ENCODE results near the gene AAK1.

The AAK1 gene

DNA sequence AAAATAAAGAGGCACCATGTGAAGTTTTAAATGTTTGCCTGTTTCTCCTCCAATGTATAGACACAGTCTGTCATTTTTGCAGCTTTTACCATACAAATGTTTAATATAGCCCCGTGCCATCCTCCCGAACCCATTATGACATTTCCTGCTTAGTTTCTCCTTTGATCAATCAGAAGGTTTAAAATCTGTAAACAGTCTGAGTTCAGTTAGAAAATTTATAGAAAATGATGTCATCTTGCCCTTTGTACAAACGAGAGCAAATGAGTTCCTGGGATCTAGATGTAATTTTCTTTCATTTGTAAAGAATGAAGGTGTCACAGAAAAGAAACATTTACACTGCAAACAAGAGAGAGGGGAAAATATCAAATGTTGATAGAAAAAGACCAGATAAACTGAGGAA is 143.6 kb downstream of the AAK1 start:
- TF ChIP-seq, protein P1, sequence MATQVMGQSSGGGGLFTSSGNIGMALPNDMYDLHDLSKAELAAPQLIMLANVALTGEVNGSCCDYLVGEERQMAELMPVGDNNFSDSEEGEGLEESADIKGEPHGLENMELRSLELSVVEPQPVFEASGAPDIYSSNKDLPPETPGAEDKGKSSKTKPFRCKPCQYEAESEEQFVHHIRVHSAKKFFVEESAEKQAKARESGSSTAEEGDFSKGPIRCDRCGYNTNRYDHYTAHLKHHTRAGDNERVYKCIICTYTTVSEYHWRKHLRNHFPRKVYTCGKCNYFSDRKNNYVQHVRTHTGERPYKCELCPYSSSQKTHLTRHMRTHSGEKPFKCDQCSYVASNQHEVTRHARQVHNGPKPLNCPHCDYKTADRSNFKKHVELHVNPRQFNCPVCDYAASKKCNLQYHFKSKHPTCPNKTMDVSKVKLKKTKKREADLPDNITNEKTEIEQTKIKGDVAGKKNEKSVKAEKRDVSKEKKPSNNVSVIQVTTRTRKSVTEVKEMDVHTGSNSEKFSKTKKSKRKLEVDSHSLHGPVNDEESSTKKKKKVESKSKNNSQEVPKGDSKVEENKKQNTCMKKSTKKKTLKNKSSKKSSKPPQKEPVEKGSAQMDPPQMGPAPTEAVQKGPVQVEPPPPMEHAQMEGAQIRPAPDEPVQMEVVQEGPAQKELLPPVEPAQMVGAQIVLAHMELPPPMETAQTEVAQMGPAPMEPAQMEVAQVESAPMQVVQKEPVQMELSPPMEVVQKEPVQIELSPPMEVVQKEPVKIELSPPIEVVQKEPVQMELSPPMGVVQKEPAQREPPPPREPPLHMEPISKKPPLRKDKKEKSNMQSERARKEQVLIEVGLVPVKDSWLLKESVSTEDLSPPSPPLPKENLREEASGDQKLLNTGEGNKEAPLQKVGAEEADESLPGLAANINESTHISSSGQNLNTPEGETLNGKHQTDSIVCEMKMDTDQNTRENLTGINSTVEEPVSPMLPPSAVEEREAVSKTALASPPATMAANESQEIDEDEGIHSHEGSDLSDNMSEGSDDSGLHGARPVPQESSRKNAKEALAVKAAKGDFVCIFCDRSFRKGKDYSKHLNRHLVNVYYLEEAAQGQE (IDR thresholded peaks at IDR 0.05; ENCODE audit: low read depth): no peak
- TF ChIP-seq CEBPB (IDR thresholded peaks at IDR 0.05): no peak
- no peak for TF ChIP-seq YY1 (IDR thresholded peaks at IDR 0.05; ENCODE audit: low read depth)
- TF ChIP-seq EP300 (IDR thresholded peaks at IDR 0.05; ENCODE audit: borderline replicate concordance): no peak
- no peak for TF ChIP-seq ZBTB7A (IDR thresholded peaks at IDR 0.05; ENCODE audit: low read depth)
- no peak for TF ChIP-seq NFIC (IDR thresholded peaks at IDR 0.05)
- TF ChIP-seq TEAD4 (IDR thresholded peaks at IDR 0.05): no peak
- TF ChIP-seq RAD21 (IDR thresholded peaks at IDR 0.05; ENCODE audit: low read depth): no peak
- no peak for TF ChIP-seq FOXM1 (IDR thresholded peaks at IDR 0.05; ENCODE audit: borderline replicate concordance, low read depth)
- TF ChIP-seq EGR1 (IDR thresholded peaks at IDR 0.05): no peak
- TF ChIP-seq, protein P2, sequence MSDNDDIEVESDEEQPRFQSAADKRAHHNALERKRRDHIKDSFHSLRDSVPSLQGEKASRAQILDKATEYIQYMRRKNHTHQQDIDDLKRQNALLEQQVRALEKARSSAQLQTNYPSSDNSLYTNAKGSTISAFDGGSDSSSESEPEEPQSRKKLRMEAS (IDR thresholded peaks at IDR 0.05): no peak
- TF ChIP-seq, protein P3, sequence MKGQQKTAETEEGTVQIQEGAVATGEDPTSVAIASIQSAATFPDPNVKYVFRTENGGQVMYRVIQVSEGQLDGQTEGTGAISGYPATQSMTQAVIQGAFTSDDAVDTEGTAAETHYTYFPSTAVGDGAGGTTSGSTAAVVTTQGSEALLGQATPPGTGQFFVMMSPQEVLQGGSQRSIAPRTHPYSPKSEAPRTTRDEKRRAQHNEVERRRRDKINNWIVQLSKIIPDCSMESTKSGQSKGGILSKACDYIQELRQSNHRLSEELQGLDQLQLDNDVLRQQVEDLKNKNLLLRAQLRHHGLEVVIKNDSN (IDR thresholded peaks at IDR 0.05): no peak
- no peak for TF ChIP-seq TCF12 (IDR thresholded peaks at IDR 0.05; ENCODE audit: low read depth)

- TF ChIP-seq CREB1 (IDR thresholded peaks at IDR 0.05; ENCODE audit: low read depth): no peak
- no peak for TF ChIP-seq NFIC (IDR thresholded peaks at IDR 0.05)
- TF ChIP-seq TCF12 (IDR thresholded peaks at IDR 0.05; ENCODE audit: low read depth): no peak
- TF ChIP-seq TAF1 (IDR thresholded peaks at IDR 0.05; ENCODE audit: low read depth): no peak
- TF ChIP-seq CEBPB (IDR thresholded peaks at IDR 0.05): no peak
- TF ChIP-seq TEAD4 (IDR thresholded peaks at IDR 0.05): no peak
- TF ChIP-seq, protein P3 (IDR thresholded peaks at IDR 0.05): no peak
- TF ChIP-seq ZBTB7A (IDR thresholded peaks at IDR 0.05; ENCODE audit: low read depth): no peak
- TF ChIP-seq, protein P1 (IDR thresholded peaks at IDR 0.05; ENCODE audit: low read depth): no peak
- no peak for TF ChIP-seq EGR1 (IDR thresholded peaks at IDR 0.05)
- TF ChIP-seq EP300 (IDR thresholded peaks at IDR 0.05; ENCODE audit: borderline replicate concordance): no peak
- no peak for TF ChIP-seq FOXM1 (IDR thresholded peaks at IDR 0.05; ENCODE audit: borderline replicate concordance, low read depth)
- TF ChIP-seq, protein P2 (IDR thresholded peaks at IDR 0.05): no peak
- no peak for TF ChIP-seq RAD21 (IDR thresholded peaks at IDR 0.05; ENCODE audit: low read depth)
- TF ChIP-seq YY1 (IDR thresholded peaks at IDR 0.05; ENCODE audit: low read depth): no peak
Measured at GRCh38 chr2:69499242-69499641, 144.3 kb downstream of the AAK1 start.

DNA sequence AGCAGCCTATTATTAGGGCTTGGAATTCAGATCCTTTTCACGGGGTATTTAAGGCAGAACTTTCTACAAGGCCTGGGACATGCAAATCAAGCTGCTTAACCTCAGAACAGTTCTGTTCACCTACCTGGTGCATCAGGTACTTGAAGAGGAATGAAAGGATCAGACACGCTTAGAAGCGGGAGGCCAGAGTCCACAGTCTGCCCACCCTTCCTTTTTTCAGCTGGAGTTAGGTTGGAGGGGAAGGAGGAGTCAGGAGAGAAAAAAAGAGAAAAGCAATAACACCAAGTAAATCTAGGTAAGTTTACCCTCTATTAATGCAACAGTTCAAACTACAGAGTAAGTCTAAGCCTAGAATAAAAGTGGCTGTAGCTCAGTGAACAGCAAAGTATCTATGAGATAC is 147.7 kb downstream of the AAK1 start:
- TF ChIP-seq, protein P3 (IDR thresholded peaks at IDR 0.05): no peak
- no peak for TF ChIP-seq TCF12 (IDR thresholded peaks at IDR 0.05; ENCODE audit: low read depth)
- TF ChIP-seq CREB1 (IDR thresholded peaks at IDR 0.05; ENCODE audit: low read depth): no peak
- TF ChIP-seq, protein P1 (IDR thresholded peaks at IDR 0.05; ENCODE audit: low read depth): no peak
- no peak for TF ChIP-seq EGR1 (IDR thresholded peaks at IDR 0.05)
- TF ChIP-seq TEAD4 (IDR thresholded peaks at IDR 0.05): no peak
- TF ChIP-seq ZBTB7A (IDR thresholded peaks at IDR 0.05; ENCODE audit: low read depth): no peak
- no peak for TF ChIP-seq FOXM1 (IDR thresholded peaks at IDR 0.05; ENCODE audit: borderline replicate concordance, low read depth)
- no peak for TF ChIP-seq YY1 (IDR thresholded peaks at IDR 0.05; ENCODE audit: low read depth)
- no peak for TF ChIP-seq NFIC (IDR thresholded peaks at IDR 0.05)
- TF ChIP-seq TAF1 (IDR thresholded peaks at IDR 0.05; ENCODE audit: low read depth): no peak
- no peak for TF ChIP-seq RAD21 (IDR thresholded peaks at IDR 0.05; ENCODE audit: low read depth)
- no peak for TF ChIP-seq CEBPB (IDR thresholded peaks at IDR 0.05)

GRCh38 chr2:69495008-69495407 is 148.5 kb downstream of the AAK1 start:
- no peak for TF ChIP-seq TAF1 (IDR thresholded peaks at IDR 0.05; ENCODE audit: low read depth)
- TF ChIP-seq, protein P1 (IDR thresholded peaks at IDR 0.05; ENCODE audit: low read depth): no peak
- no peak for TF ChIP-seq CREB1 (IDR thresholded peaks at IDR 0.05; ENCODE audit: low read depth)

Measured in Ishikawa (cell line).